Measurements from ENCODE around the gene SLC27A2.

Gene SLC27A2

DNA sequence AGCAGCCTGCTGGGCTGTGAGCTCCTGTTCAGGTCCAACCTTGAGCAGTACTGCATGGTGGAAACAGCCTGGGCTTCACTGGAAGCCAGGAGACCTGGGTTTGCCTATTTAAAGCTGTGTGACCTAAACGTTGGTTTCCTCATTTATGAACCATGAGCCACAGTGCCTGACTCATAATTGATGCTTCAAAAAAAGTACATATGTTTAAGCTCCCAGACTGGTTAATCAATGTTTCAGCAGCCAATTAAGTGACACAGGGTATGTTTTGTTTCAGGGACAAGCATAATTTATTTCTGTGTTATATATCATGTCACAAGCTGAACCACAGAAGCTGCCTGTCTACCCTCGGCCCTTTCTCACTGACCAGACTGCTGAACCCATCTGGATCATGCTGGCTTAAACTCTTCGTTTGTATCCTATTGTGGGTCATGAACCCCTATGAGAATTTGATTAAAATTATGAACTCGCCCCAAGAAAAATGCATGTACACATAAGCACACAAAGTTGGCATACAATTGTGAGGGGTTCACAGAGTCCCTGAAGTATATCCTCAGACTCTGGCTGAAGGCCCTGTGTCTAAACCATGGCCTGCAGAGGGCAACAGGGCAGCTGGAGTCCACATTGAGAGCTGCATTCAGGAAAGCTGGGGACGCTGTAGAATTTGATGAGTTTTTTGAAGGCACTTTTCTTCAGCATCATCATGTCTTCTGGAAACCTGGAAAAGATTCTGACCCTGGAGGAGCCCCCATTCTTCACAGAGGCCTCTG is 59.9 kb downstream of the SLC27A2 start:
- DNase-seq (ENCODE audit: low spot score): no peak

DNA sequence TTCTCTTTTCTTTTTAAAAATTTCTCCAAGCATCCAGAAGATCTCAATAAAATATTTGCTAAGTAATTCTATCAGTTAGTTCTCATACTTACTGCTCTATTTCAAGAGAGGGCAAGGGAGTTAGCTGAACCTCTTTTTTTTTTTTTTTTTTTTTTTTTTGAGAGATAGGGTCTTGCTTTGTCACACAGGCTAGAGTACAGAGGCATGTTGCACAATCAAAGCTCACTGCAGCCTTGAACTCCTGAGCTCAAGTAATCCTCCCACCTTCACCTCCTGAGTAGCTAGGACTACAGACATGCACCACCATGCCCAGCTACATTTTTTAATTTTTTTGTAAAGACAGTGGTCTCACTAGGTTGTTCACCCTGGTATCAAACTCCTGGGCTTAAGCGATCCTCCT is 62.2 kb downstream of the SLC27A2 start:
- no peak for DNase-seq (ENCODE audit: low spot score)

DNA sequence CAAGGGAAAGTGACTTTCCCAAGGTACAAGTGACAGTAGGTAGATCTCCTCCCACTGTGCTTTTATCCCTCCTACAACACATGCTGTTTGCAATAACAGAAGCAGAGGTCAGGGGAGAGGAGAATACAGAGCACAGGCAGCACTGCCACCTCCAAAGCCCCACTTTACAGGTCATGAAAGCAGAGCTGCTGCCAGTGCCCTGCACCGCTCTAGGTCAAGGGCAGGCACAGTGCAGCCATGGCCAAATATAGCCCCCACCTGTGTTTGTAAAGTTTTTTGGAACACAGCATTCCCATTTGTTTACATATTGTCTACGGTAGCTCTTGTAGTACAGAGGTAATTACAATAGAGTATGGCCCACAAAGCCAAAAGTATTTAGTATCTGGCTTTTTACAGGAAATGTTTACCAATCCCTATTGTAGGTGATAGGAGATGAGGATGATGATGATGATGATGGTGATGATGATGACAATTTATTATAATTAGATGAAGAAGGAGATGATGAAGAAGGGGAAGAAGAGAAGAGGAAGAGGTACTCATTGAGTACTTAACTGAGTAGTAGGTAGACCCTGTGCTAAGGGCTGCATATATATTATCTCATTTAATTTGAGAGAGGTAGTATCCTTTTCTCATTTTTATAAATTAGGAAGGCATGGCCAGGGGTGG is 63.1 kb downstream of the SLC27A2 start:
- DNase-seq (ENCODE audit: low spot score): no peak

DNA sequence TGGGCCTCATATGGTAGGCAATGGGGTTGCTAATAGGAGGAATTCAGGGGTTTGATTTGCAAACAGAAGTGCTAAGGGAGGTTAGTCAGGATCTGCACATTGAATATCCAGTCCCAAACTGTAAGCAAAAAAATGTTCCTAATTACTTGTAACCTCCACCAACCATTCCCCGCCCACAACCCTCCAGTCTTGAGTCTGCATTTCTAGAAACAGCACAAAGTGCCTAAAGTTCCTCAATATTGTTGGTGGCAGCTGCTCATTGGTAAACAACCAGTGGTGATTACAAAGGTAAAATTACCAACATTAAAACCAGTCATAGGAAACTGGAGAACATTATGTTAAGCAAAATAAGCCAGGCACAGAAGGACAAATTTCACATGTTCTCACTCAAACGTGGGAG is 64.6 kb downstream of the SLC27A2 start:
- no peak for DNase-seq (ENCODE audit: low spot score)

DNA sequence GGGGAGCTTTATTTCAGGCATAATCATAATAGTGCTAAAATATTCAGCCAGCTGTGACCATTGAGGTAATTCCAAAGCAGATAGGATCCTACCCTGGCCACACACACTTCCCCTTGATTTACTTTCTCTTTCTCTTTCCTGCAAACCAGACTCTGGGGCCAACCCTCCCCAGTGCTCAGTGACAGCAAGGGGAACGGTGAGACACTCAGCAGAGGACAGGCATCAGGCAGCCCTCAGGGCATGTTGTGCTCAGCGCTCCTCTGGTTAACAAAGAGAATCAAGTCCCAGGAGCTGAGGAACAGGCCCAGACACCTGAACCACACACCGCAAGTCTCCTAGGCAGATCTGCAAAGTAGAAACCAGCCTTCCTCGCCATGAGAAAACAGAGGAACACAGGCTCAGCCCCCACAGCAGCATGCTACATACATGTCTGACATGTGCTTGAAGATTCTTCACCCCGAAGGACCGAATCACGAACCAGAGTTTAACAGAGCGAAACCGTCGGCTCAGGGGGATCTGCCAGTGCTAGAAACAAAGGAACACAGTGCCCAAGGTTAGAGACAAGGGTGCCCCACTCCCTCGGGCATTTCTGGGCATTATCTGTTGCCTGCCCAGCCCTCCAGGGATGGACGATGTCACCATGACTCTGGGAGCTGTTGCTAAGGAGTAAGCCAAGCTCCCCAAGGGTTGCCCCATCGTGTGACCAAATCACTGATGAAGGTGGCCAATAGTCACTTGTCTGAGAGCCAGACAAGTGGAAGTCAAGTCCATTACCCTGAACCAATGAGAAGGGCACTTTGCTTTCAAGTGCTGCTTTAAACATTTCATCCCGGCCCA is 66.0 kb downstream of the SLC27A2 start:
- DNase-seq (ENCODE audit: low spot score): peak; percentile 77

DNA sequence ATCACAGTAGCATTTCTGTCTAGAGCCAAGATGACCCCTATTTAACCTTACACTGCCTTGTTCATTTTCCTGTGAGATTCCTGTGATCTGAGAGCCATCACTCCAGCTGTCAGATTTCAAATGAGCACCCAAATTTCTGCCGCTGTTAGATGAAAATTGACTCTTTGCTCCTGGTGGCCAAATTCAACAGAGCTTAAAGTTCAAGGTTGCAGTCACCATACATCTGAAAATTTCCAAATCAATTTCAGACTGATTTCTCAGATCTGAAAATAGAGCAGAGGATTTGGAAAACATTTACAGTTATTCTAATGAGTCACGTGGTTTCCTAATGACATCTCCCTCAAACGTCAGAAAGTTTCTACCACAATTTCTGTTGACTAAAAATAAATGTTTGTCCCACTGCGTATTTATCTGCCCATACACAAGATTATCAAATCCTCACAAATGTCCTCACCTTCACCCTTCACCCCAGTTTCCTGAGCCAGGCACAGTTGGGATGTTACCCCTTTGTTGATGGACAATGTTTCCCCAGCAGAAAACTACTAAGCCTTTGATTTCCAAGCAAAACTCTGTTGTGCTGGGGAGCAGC is 67.1 kb downstream of the SLC27A2 start:
- peak; percentile 47 for DNase-seq (ENCODE audit: low spot score)

DNA sequence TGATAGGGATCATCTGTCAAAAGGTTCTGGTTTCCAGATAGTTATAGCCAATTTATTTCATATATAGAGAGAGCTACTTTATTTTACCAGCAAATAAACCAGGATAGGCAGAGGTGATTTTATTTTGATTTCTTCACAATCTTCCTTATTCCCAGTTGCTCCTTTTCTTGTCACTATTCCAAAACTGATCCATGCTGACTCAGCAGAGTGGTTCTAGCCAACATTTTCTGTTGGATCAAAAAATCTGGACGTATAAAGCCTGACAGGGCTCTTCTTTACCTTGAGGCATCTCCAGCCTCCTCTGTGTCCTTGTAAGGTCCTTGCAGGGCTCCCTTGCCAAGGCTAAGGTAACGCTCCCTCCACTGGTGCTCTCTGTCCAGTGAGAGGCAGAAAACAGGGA is 67.7 kb downstream of the SLC27A2 start:
- DNase-seq (ENCODE audit: low spot score): no peak

DNA sequence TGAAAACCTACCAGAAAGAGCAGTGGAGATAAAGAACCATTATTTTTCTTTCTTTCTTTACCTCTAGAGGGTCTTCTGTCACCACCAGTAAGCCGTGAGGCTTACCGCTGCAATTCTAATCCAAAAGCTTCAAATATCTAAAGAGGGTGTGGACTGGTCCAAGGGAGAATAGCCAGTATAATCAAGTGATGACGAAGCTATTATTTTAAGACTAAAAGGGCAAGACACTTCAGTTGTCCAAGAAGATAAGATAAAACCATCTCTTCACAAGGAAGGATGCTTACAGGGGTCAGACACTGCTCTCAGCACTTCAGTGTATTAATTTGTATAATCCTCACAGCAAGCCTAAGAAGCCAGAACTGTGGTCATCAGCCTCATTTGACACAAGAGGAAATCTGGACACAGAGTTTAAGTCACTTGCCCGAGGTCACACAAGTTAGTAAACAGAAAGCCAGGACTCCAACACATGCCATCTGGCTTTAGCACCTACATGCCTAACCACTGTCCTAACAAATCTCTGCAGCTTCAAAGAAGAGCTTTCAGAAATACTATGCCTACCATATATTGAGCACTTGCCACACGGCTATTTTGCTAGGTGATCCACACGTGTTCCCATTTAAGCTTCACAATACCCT is 68.9 kb downstream of the SLC27A2 start:
- no peak for DNase-seq (ENCODE audit: low spot score)

DNA sequence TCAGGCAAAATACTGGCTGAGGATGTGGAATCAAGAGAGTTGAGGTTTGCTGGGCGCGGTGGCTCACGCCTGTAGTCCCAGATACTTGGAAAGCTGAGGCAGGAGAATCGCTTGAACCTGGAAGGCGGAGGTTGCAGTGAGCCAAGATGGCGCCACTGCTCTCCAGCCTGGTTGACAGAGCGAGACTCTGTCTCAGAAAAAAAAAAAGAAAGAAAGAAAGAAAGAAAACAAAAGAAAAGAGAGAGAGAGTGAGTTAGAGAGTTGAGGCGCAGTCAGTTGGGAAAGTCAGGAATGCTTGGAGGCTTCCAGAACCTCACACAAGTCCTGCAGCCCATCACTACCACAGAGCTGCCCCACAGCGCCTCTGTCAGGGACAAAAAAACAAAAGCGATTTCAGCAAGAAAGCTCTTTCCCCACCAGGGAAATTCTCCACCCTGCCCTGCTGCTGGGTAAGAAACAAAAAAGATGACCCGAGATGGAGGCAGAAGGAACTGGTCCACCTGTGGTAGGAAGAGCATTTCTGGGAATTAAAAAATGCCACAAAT is 69.7 kb downstream of the SLC27A2 start:
- no peak for DNase-seq (ENCODE audit: low spot score)

DNA sequence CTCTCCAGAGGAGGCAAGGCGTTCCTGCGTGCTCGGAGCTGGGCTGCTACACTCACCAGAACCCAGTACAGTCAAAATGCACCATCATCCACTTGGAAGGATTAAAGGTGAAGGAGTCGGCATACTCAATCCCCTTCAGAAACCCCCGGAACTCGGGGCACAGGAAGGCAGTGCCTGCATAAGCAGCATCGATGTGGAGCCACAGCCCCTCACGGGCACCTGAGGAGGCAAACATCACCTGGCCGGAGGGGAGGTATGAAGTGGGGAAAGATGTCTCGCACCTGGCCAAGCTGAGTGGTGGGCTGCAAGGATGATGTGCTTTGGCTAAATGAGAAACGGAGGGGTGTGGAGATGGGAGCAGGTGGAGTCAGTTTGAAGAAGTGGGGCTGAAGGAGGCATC is 70.6 kb downstream of the SLC27A2 start:
- DNase-seq (ENCODE audit: low spot score): no peak

DNA sequence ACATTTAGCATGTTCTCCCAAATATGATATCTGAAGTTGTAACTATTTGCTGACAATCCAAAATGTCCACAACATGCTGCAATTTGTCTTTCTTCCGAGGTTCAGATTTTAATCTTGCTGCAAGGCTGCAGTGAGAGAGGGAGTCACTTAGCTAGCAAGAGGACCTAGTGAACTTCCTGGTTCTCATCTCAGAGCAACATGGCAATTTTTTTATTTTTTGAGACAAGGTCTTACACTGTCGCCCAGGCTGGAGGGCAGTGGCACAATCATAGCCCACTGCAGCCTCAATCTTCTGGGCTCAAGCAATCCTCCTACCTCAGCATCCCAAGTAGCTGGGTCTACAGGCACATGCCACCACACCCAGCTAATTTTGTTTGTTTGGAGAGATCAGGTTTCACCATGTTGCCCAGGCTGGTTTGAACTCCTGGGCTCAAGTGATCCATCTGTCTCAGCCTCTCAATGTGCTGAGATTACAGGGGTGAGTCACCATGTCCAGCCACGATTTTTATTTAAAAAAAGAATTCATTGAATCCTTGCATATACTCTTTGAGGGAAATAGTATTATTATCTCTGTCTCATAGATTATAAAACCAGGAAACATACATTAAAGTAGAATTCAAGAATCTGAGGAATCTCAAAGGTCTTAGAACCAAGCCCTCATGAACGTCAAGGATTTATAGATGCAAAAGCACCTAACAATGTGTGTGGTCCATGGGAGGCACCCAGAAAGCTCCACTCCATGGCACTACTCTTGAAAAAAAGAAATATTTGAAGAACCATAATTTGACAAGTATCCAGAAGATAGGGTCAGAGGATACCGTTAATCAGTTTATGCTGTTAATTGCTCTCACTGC is 74.4 kb downstream of the SLC27A2 start:
- DNase-seq (ENCODE audit: low spot score): no peak

DNA sequence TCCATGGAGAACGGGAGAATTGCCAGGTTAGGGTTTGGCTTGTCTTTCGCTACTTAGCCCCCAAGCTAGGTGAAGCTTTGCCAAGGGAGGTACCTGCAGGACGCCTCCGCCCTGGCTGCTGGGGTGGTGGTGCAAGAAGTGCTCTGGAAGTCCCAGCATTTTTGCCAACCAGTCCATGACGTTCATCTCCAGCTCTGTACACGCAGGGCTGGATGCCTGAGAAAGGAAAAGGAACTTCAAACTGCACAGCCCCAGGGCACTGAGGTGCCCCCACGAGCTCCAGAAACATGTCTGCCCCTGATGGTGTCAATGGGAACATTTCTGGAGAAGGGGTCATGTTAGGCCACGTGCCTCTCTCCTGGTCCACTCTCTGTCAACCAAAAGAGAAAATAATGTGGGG is 75.3 kb downstream of the SLC27A2 start:
- DNase-seq (ENCODE audit: low spot score): no peak

DNA sequence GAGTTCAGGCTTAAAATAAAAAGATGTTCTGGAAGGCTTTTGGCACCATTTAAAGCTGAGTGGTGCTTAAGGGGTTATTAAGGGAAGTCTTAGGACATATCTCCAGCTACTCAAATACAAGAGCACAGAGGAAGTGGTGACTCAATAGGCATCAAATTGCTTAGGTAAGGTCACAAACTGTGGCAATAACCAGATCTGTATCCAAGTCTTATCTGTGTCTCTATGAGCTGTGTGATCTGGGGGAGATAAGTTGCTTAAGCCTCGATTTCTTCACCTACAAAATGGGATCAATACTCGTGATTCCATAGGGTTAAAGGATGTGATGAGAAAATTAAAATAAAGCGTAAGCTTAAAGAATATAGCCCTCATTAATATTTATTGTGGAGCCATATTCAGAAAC is 75.9 kb downstream of the SLC27A2 start:
- peak; percentile 69 for DNase-seq (ENCODE audit: low spot score)

DNA sequence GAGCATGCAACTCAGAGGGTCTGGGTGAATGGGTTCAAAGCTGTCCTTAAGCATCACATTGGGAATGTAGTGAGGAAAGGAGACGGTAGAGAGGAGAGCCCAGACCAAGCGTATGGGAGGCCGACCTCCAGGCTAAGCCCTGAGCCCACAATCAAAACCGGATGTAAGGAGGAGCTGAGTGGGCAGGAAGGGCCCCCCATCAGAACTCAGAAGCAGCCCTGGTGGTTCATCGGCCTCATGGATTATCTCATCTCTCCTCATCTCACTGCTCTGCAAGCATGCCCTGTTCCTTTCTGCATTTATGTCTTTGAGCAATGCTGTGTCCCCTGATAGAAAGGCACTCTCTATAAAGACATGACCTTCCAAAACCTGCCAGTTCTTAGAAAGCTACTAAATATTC is 77.3 kb downstream of the SLC27A2 start:
- no peak for DNase-seq (ENCODE audit: low spot score)

DNA sequence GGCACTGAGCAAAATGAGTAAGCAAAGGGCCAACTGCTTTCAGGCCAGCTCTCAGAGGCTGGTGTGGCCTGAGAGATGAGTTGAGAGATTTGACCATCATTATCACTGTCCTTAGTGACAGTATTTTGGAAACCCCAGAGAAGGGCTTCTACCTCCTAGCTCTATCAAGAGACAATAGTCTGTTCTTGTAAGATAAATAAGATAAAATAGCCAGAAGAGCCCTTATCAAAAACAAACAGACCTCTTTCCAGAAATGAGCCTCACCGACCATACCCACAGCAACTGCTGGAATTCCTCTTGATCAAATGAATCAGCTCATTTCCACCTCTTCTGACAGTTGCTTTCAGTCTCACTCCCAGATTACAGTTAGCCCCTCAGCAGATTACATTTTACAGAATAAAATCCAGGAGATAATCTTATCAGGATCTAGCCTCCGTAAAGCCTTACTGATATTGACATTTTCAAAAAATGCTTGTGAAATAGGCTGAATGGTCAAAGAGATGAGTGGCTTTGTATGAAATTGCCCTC is 79.0 kb downstream of the SLC27A2 start:
- peak; percentile 82 for DNase-seq (ENCODE audit: low spot score)

DNA sequence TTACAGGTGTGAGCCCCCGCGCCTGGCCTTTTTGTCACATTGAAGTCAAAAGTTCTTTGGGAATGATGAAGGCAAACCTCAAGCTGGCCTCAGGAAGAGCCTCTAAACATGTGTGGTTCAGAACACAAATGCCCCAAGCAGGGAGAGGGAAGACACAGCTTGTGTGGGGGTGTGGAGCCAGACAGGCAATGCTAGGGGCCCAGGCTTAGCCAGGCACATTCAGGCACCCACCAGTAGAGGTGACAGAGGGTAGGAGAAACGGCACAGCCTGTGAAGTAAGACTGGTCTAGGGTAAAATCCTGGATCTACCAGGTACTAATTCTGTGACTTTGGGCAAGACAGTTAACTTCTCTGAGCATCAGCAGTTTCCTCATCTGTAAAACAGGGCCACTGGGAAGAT is 80.0 kb downstream of the SLC27A2 start:
- peak; percentile 42 for DNase-seq (ENCODE audit: low spot score)

DNA sequence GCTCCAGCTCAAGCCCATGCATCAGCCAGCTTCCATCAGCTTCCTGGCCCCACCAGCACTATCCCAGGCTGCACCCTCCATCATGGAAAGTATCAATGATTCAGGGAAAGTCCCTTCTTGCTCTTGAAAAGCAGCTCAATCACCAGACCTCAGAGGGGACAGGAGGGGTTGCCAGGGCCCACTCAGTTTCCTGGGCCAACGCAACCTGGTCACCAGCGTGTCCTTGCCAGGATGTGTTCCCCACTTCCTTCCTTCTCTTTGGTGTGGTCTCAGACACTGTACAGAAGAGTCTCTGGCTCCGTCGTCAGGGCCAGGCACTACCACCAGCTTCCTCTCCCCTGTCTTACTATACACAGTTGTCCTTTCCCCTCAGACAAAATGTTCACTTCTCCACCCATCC is 80.5 kb downstream of the SLC27A2 start:
- peak; percentile 70 for DNase-seq (ENCODE audit: low spot score)

DNA sequence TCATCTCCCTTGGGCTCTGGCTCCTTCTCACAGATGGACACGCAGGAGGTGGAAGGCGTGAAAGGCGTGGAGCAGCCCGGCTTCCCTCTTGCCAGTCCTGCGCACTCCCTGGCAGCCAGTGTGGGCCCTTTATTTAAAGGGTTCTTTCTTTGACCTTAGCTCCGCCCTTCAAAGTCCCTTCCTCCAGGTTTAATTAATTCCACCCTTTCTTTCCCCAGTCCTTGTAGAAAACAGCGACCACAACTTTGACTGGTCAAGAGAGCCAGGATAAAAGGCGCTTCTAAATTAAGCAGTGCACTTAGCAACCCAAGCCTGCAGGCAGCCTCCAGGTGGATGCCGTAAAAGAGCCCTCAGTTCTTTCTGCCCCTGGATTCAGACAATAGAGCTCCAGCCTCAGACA is 83.6 kb downstream of the SLC27A2 start, which contains the start of gene HDC:
HDC (minus strand) TSS at position 107 of the 400 bp plus-strand sequence; CDS start at position 4, 103 bp downstream.
- no peak for DNase-seq (ENCODE audit: low spot score)

DNA sequence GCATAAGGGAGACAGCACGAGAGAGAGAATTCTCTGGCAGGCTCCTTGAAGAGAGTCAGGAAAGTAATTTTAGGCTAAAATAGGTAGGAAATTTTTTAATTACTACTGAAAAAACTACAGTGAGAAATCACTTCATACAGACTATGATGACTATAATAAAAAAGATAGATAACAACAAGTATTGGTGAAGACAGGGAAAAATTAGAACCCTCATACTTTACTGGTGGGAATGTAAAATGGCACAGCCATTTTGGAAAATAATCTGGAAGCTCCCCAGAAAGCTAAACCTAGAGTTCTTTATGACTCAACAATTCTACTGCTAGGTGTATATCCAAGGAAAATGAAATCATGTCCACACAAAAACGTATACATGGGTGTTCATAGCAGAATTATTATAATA is 85.6 kb downstream of the SLC27A2 start:
- DNase-seq (ENCODE audit: low spot score): no peak

DNA sequence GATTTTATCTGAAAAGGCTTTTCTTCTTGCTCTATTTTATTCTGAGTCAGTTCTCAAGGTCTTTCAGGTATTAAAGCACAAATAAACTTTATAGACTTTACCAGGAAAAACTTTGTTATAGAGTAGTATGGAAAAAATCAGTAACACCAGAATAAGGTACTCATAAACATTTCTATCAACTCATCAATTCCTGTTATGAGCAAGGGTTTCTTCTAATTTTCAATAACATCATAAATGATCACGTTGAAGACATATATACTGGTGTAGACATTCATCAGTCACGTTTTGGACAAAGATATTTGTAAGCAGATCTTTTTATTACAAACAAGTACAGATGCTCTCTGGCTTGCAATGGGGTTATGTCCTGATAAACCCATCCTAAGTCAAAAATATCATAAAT is 93.1 kb downstream of the SLC27A2 start:
- DNase-seq (ENCODE audit: low spot score): no peak
